ENCODE results near the gene UNCX.

DNA sequence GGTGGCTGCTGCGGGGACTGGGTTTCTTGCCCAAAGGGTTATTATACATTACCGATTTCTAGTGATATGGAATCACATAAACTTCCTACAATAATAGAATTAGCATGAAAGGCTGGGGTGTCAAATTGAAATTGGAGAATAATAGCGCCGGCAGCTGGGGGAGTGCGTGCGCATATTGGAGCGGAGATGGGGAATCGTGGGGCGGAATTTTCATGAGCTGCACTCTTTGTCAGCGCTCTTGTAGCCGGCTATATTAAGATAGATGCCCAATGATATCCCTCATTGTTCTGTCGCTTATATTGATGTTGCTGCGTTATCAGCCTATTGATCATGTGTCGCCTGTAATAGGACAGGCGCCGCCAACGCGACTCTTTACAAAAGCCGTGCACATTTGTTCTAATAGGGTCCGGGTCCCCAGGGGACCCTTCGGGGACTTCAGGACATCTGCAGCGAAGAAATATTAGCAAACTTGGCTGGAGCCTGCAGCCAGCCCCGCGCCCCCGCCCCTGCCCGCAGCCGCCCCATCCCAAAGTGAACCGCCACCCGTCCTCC, 5.1 kb downstream of the UNCX start:
- no peak for TF ChIP-seq CTCF (IDR thresholded peaks at IDR 0.05)
- TF ChIP-seq POLR2A (IDR thresholded peaks at IDR 0.05) = no peak
- TF ChIP-seq POLR2AphosphoS5 (IDR thresholded peaks at IDR 0.05) = no peak
